Left forelimb (tissue), 1 donor: Measurements from ENCODE around the gene TWF2.

ENCODE experiments used
- DNase-seq: peaks from one replicate; pipeline ENCODE4 v3.0.0-alpha.2; 2018; ENCODE audit warnings: low spot score

Gene TWF2

GRCh38 chr3:52222319-52223221 is 16.4 kb downstream of the TWF2 start:
- DNase-seq = no peak

GRCh38 chr3:52221563-52222318 is 17.2 kb downstream of the TWF2 start:
- no peak for DNase-seq

GRCh38 chr3:52221141-52221562 is 17.8 kb downstream of the TWF2 start:
- DNase-seq = no peak

DNA sequence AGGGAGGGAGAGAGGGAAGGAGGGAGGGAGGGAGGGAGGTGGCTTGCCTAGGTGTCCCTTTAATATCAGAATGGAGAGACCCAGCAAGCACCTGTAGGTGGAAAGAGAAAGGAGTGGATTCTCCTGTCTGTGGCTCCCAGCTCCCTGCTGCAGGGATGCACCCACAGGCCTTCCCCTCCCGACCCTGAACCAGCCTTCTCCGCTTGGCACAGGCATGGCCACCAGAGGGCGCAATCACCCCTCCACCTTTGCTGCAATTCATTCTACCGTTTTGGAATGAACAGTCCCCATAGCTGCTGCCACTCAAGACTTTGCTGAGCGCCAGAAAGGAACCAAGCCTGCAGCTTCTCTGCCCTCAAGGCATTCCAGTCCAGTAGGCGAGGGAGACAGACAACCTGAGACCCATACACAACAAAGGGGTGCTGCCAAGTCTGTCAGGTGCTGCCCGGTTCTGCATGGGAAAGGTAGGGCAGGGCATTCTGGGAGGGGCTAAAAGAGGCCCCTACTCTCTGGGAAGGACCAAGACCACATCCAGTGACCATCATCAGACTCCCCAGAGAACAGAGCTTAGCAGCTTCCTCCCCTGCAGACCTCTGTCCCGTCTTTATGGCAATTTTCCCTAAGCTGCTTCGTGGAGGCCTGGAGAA is 18.5 kb downstream of the TWF2 start:
- DNase-seq = peak; percentile 88

GRCh38 chr3:52218937-52219650 is 19.9 kb downstream of the TWF2 start:
- no peak for DNase-seq

DNA sequence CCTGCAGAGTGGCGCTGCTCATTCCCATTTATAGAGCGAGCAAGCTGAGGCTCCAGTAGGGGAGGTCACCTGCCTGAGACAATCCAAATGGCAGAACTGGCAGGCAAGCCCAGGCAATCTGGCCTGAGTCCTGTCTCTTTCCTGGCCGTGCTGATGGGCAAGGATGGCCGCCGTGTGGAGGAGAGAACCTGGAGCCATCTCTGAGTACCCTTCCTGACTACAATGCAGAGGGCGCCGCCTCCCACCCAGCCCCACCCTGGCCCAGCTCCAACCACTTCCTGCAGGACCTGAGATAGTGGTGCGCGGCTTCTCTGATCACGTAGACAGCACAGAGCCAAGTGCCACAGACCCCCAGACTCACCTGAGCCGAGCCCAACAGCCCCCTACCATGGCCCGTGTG is 20.5 kb downstream of the TWF2 start:
- DNase-seq = no peak

GRCh38 chr3:52218026-52218425 is 20.9 kb downstream of the TWF2 start:
- DNase-seq = no peak

- DNase-seq = no peak
These were observed 21.6 kb downstream of the TWF2 start for GRCh38 chr3:52217409-52217805.

DNA sequence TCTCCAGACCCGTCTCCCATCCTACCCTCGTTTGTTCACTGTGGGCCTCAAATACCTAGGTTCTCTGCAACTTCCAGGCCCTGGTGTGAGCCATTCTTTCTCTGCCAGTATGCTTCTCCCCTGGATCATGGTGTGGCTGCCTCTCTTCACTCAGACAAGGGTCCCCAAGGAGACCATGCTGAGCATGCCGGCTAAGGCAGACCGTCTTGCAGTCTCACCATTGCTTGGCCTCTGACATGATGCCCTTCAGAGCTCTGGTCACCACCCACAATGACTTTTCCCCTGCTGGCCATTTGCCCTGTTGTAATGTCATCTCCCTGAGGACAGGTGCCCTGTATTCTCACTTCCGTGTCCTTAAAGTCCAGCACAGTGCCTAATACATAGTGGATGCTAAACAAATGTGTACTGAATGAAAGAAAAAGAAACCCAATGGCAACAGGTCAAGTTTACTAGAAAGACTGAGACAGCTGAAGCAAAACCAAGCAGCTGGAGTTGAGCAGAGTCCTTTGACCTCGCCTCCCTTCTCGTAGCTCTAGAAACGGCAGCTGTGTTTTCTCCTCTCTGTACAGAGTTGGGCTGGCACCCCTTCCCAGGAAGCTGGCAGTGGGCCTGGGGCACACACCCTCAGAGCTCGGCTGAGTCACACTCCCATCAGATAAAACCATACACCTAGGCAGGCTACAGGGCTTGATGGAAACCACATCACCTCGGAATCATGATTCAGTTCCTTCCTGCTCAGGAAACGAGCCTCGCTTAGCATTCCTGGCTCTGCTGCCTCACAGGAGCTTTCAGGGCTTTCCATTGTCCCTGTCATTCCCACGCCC is 22.2 kb downstream of the TWF2 start:
- DNase-seq = no peak

DNA sequence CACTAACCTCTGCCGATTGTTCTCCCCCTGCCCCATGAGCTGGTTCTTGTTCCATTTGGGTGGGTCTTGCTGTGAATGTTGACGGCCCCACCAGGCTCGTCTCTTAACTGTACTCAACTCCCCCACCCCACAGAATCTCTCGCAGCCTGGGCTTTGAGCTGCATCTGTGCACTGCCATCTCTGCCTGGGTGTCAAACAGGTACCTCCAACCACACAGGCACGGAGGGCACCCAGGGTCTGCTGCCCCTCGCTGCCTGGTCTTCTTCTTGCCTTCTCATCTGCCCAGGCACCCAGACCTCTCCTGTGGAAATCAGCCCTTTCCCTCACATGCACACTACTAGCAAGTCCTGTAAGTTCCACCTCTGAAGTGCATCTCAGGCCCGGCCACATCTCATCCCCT is 23.6 kb downstream of the TWF2 start:
- DNase-seq = no peak

DNA sequence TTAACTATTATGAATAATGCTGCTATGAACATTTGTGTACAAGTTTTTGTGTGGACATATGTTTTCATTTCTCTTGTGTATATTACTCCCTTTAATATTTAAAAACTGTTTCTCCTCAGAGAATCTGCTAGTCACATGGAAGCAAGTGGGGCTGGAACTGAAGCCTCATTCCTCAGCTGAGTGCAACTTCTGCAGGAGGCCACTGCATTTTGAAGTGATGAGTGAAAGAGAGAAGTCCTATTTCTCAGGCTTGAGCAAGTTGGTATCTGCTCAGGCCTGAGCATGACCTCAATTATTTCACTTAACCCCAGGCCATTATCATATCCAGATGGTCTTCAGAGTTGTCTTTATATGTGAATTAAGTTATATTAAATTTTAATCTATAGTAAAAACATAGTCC is 25.1 kb downstream of the TWF2 start:
- no peak for DNase-seq

DNA sequence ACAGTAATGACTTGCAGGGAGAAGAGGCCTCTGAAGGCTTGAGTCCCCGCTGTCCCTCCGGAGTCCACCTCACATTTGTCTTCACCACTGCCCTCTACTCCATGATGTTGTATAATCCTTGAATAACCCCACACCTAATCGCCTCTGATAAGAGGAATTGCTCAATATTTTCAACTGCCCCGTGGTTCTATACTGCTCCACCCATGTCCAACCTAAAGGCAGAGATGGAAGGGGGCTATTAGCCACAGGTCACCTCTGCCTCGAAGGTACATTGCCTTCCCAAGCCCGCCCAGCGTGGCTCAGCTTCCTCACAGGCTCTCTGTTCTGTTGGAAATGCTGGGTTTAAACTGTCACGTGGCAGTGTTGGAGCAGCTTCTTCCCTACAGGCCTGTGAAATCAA is 26.0 kb downstream of the TWF2 start:
- no peak for DNase-seq

DNA sequence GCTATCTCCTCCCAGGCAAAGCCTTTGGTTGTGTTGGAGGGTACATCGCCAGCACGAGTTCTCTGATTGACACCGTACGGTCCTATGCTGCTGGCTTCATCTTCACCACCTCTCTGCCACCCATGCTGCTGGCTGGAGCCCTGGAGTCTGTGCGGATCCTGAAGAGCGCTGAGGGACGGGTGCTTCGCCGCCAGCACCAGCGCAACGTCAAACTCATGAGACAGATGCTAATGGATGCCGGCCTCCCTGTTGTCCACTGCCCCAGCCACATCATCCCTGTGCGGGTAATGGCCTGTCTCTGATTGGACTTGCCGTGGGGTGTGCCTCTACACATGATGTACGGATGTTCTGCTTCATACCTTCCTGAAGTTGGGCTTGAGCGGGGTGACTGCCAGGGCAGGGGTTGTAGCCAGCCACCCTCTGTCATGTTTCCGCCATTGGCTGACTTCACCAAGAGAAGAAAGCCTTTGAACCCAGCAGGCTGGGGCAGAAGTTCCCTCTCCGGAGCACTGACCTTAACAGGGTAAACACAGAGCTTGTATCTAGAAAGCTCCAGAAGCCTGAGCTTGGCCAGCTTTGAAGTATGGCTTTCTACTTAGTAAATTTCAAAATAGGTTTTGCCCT is 27.6 kb downstream of the TWF2 start:
- no peak for DNase-seq

DNA sequence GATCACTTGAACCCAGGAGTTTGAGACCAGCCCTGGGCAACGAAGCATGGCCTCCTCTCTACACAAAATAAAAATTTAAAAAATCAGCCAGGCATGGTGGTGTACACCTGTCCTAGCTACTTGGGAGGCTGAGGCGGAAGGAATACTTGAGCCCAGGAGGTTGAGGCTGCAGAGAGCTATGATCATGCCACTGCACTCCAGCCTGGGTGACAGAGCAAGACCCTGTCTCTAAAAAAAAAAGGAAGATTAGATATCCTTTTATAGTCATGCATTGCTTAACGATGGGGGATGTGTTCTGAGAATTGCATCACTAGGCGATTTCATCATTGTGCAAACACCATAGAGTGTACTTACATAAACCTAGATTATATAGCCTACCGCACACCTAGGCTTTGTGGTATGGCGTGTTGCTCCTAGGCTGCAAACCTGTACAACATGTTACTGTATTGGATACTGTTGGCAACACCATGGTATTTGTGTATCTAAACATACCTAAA is 28.4 kb downstream of the TWF2 start:
- DNase-seq = no peak

GRCh38 chr3:52210037-52210436 is 28.9 kb downstream of the TWF2 start:
- DNase-seq = no peak

GRCh38 chr3:52208556-52208955 is 30.4 kb downstream of the TWF2 start:
- no peak for DNase-seq

- no peak for DNase-seq
These were observed 33.1 kb downstream of the TWF2 start for GRCh38 chr3:52205727-52206372.

GRCh38 chr3:52204337-52205073 is 34.5 kb downstream of the TWF2 start:
- DNase-seq = no peak

GRCh38 chr3:52203701-52204100 is 35.3 kb downstream of the TWF2 start:
- no peak for DNase-seq
